ENCODE data around the gene BPIFB2. TPM values are rescaled to one million over a fixed set of nuclear protein-coding genes. Genes with fewer than 3 reads are reported as not detected.

The BPIFB2 gene
- polyA plus RNA-seq, 6 donors from 2014 or later: not detected

DNA sequence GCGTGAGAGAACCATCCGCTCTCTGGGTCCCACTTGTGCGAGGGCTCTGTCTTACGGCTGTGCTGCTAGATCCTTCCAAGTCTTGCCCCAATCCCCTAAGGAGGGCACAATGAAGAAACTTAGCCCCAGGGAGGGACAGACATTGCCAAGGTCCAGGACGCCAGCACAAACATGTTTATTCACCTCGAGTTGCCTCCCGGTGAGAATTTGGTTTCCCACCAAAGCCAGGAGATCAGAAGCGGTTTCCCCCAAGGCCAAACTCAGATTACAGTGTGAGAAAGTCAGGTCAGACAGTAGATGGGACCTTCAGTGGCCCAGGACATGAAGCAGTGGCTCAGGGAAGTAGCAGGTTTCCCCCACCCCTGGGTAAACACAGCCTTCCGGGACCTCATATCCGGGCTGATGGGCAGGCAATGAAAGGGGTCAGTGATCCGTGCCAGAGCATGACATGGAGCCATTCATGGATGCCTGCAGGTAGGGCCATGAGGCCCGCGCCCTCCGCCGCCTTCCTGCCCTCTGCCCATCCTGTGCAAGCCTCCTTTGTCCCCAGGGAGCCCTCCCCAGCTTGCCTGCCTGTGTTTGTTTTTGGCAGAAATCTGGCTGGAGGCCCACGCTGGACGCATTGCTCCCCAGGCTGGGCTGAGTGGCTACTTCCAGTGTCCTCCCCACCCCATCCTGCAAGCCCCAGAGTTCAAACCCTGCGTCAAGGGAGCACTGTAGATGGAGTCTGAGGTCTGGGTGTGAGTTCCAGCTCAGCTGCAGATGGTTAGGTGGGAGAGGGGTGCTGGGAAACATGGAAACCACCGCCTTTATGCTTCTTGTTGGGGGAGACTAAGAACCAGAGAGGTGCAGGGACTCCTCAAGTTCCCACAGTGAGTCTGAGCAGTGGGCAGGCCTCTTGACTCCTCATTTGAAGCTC is 2.0 kb downstream of the BPIFB2 start:
- Mint-ChIP-seq H3K27ac (peak overlapping the region in 3 of 6 donors; percentile 58 to 77 (median 68)), H3K36me3 (peaks cover 4 to 9% of the 10 kb centered on the region in 2 donors), H3K4me3 (no peak overlapping the region), H3K4me1 (no peaks in the 10 kb centered on the region), H3K27me3 (peaks cover 0 to 4% (median 0%) of the 10 kb centered on the region in 3 donors), H3K9me3 (peaks cover 0 to 11% (median 3%) of the 10 kb centered on the region in 7 donors)
- DNase-seq (no peak), ATAC-seq (ENCODE audit: low read depth in 2 of 2) (peak in 1 of 2 donors; percentile 32)

GRCh38 chr20:33010133-33010504 is 2.6 kb downstream of the BPIFB2 start:
- peaks cover 3 to 6% of the 10 kb centered on the region in 2 donors for H3K36me3 Mint-ChIP-seq
- no peak overlapping the region for H3K4me3 Mint-ChIP-seq
- no peaks in the 10 kb centered on the region for H3K4me1 Mint-ChIP-seq
- DNase-seq: no peak
- H3K9me3 Mint-ChIP-seq: peaks cover 0 to 6% (median 3%) of the 10 kb centered on the region in 7 donors
- no peak overlapping the region for H3K27ac Mint-ChIP-seq
- no peak for ATAC-seq (ENCODE audit: low read depth in 2 of 2)
- peaks cover 0 to 4% (median 0%) of the 10 kb centered on the region in 3 donors for H3K27me3 Mint-ChIP-seq

DNA sequence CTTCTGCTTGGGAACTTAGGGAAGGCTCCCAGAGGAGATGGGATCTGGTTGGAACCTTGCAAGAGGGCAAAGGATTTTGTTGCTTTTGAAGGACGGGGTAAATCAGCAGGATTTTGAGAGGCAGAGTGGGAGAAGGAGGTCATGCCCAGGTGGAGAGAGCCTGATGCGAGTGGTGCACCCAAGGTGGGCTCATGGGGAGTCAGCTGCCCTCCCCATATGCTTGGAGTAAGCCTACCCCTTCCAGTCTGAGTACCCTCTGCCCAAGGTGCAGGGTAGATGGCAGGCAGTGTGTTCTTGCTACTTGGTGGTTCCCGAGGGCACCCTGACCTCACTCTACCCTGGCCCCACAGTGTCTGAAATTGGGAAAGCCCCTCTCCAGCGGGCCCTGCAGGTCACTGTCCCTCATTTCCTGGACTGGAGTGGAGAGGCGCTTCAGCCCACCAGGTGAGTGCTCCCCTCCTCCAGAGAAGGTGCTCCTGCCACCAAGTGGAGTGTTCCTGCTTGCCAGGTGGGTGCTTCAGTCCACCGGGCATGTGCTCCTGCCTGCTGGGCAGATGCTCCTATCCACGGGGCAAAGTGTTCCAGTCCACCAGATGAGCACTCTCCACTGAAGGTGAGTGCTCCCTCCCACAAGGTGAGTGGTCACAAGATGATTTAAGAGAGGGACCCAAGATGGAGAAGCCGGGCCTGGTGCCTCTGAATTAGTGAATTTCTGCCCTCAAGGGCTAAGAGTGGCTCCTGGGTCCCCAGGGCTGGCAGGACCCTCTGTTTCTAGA is 3.4 kb downstream of the BPIFB2 start:
- ATAC-seq (ENCODE audit: low read depth in 2 of 2) (no peak), DNase-seq (no peak)
- Mint-ChIP-seq H3K27ac (peak overlapping the region in 1 of 6 donors; percentile 56), H3K36me3 (no peaks in the 10 kb centered on the region), H3K9me3 (no peaks in the 10 kb centered on the region), H3K4me3 (no peak overlapping the region), H3K4me1 (peaks cover 0 to 2% (median 0%) of the 10 kb centered on the region in 3 donors), H3K27me3 (peaks cover 0 to 4% (median 0%) of the 10 kb centered on the region in 3 donors)

- no peak overlapping the region for H3K27ac Mint-ChIP-seq
- H3K27me3 Mint-ChIP-seq: peaks cover 0 to 14% (median 8%) of the 10 kb centered on the region in 3 donors
- no peak for ATAC-seq (ENCODE audit: low read depth in 2 of 2)
- H3K4me1 Mint-ChIP-seq: peaks cover 0 to 4% (median 2%) of the 10 kb centered on the region in 3 donors
- no peaks in the 10 kb centered on the region for H3K36me3 Mint-ChIP-seq
- H3K9me3 Mint-ChIP-seq: peaks cover 0 to 2% (median 0%) of the 10 kb centered on the region in 7 donors
- H3K4me3 Mint-ChIP-seq: no peak overlapping the region
- DNase-seq: no peak
Measured at GRCh38 chr20:33012327-33013189, 5.1 kb downstream of the BPIFB2 start.

- peaks cover 0 to 14% (median 8%) of the 10 kb centered on the region in 3 donors for H3K27me3 Mint-ChIP-seq
- H3K27ac Mint-ChIP-seq: no peak overlapping the region
- no peak overlapping the region for H3K4me3 Mint-ChIP-seq
- H3K36me3 Mint-ChIP-seq: no peaks in the 10 kb centered on the region
- ATAC-seq (ENCODE audit: low read depth in 2 of 2): no peak
- peaks cover 0 to 2% (median 0%) of the 10 kb centered on the region in 7 donors for H3K9me3 Mint-ChIP-seq
- no peak for DNase-seq
- H3K4me1 Mint-ChIP-seq: peaks cover 0 to 4% (median 2%) of the 10 kb centered on the region in 3 donors
Measured at GRCh38 chr20:33013701-33014326, 6.3 kb downstream of the BPIFB2 start.

DNA sequence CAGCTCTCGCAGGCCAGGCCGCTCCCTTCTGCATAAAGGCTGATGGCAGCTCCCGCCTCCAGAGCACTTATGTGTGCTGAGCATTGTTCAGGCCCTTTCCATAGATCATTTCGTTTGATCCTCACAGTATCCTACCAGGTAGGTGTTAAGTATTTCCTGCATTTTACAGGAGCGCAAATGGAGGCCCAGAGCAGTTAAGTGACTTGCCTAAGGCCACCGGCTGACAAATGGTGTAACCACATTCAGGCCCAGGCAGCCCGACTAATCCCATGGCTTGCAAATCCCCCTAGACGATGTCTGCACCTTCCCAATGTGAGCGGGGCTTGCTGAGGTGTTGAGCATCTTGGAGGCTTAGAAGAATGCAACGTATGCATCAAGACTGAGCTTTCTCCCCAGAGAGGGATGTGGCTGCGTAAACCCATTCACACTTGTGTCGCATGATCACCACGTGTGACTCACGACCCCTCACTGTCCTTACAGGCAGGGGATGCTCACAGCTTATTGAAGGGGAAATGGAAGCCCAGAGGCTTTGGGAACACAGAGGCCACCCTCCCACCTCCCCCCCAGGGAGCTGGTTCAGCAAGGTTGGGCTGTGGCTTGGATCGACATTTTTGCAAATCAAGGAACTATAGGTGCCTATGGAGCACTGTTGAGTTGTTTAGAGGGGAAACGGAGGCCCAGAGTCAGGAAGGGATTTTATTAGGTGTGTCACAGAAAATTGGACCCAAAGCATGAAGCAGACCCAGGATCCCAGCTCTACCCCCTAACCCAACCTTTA is 7.0 kb downstream of the BPIFB2 start:
- H3K4me1 Mint-ChIP-seq: peaks cover 0 to 4% (median 2%) of the 10 kb centered on the region in 3 donors
- no peak overlapping the region for H3K27ac Mint-ChIP-seq
- ATAC-seq (ENCODE audit: low read depth in 2 of 2) (no peak), DNase-seq (no peak)
- peaks cover 0 to 2% (median 0%) of the 10 kb centered on the region in 7 donors for H3K9me3 Mint-ChIP-seq
- H3K36me3 Mint-ChIP-seq: no peaks in the 10 kb centered on the region
- H3K27me3 Mint-ChIP-seq: peaks cover 0 to 14% (median 8%) of the 10 kb centered on the region in 3 donors
- no peak overlapping the region for H3K4me3 Mint-ChIP-seq

- no peak for DNase-seq
- Mint-ChIP-seq H3K36me3 (no peaks in the 10 kb centered on the region), H3K4me1 (peaks cover 0 to 4% (median 2%) of the 10 kb centered on the region in 3 donors), H3K9me3 (peaks cover 0 to 3% (median 0%) of the 10 kb centered on the region in 7 donors), H3K27me3 (peaks cover 0 to 14% (median 8%) of the 10 kb centered on the region in 3 donors), H3K27ac (peak overlapping the region in 1 of 6 donors; percentile 66), H3K4me3 (no peak overlapping the region)
- ATAC-seq (ENCODE audit: low read depth in 2 of 2): no peak
Measured at GRCh38 chr20:33015114-33015484, 7.6 kb downstream of the BPIFB2 start.

DNA sequence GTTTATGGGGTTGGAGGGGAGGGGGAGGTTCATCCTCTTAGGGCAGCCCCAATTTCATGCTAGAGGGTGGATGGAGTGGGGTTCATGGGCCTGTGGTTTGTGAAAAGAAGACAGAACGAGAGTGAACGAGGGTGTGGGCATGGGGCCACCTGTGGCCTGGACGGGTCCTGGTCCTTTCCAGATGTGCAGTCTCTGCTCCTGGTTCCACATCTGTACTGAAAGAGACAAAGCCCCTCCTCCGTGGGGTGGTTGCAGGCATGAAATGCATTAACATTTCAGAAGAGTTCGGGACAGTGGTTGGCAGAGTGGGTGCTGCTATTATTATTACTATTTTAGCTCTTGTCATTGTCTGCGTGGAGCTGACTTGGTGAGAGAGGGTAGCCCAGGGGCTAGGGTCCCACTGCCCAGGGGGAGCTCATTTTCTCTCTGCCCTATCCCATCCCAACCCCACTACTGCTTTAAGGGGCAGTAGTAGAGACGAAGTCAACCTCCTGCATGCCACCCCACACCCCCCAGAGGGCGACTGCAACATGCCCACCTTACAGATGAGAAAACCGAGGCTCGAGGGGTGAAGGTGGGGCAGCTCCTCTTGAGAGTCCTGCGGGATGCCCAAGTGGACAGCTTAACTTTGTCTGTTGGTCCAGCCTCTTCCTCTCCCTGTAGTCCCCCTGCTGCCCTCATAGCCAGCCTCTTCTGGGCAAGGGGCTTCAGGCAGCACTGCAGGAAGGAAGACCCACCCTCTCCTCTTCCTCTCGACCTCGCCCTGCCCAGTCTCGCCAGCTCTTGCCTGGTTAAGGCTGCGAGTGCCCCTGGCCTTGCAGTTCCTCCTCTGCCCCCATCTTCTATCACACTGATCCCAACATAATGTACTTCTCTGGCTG is 8.4 kb downstream of the BPIFB2 start:
- H3K4me1 Mint-ChIP-seq: peaks cover 0 to 4% (median 2%) of the 10 kb centered on the region in 3 donors
- peak overlapping the region in 1 of 6 donors; percentile 32 for H3K27ac Mint-ChIP-seq
- H3K4me3 Mint-ChIP-seq: no peak overlapping the region
- H3K36me3 Mint-ChIP-seq: no peaks in the 10 kb centered on the region
- peaks cover 0 to 3% (median 0%) of the 10 kb centered on the region in 7 donors for H3K9me3 Mint-ChIP-seq
- ATAC-seq (ENCODE audit: low read depth in 2 of 2) (no peak), DNase-seq (no peak)
- peaks cover 0 to 14% (median 8%) of the 10 kb centered on the region in 3 donors for H3K27me3 Mint-ChIP-seq

DNA sequence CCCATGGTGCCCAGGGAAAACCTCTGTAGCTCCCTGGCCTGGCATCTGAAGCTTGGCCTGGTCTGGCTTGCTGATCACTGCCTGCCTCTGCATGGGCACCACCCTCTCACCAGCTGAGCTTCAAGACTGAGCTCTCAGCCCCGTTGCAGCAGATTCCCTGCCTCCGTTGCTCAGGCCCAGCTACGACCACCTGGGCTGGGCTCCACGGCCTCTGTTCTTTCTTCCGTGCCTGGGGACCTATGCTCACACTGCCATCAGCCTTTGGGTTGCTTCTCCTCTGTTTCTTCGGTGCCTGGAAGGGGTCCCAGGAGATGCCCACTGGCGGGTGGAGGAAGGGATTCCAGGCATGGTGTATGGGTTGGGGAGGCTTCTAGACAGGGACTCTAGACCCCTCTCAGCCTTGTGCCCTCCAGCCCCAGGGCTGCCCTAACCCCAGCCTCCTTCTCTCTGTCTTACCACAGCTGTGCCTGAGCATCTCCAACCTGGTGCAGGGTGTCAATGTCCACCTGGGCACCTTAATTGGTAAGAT is 9.1 kb downstream of the BPIFB2 start:
- DNase-seq: no peak

GRCh38 chr20:33017542-33017941 is 10.0 kb downstream of the BPIFB2 start:
- Mint-ChIP-seq H3K27ac (peak overlapping the region in 1 of 6 donors; percentile 32), H3K27me3 (peaks cover 0 to 14% (median 8%) of the 10 kb centered on the region in 3 donors), H3K4me3 (peak overlapping the region in 1 of 8 donors; percentile 3), H3K4me1 (peaks cover 0 to 4% (median 2%) of the 10 kb centered on the region in 3 donors), H3K36me3 (no peaks in the 10 kb centered on the region), H3K9me3 (peaks cover 0 to 3% (median 0%) of the 10 kb centered on the region in 7 donors)
- DNase-seq (no peak), ATAC-seq (ENCODE audit: low read depth in 2 of 2) (no peak)

More for the DNA sequence above, 9.1 kb downstream of the BPIFB2 start:
- H3K4me1 Mint-ChIP-seq: peaks cover 0 to 4% (median 2%) of the 10 kb centered on the region in 3 donors
- peaks cover 0 to 14% (median 8%) of the 10 kb centered on the region in 3 donors for H3K27me3 Mint-ChIP-seq
- H3K27ac Mint-ChIP-seq: peak overlapping the region in 2 of 6 donors; percentile 32 to 47
- no peak overlapping the region for H3K4me3 Mint-ChIP-seq
- peaks cover 0 to 3% (median 0%) of the 10 kb centered on the region in 7 donors for H3K9me3 Mint-ChIP-seq
- H3K36me3 Mint-ChIP-seq: no peaks in the 10 kb centered on the region
- no peak for ATAC-seq (ENCODE audit: low read depth in 2 of 2)
